HepG2 (cell line): Measurements from ENCODE around the gene TBXAS1. TPM values are rescaled to one million over a fixed set of nuclear protein-coding genes. Genes with fewer than 3 reads are reported as not detected.

Source experiments
- ATAC-seq: fragments of 200-7000 bp; cut with Tn5 transposase; 3 replicates; pipeline ENCODE4 v1.9.1; 2020; ENCODE audit warnings: mild to moderate bottlenecking, moderate library complexity
- BruUV-seq: library from RNA; stranded (reverse); fragments of 400-500 nt; replicated peaks from 2 replicates; lab custom pipeline; 2021; lab: Mats Ljungman, UMichigan
- CTCF ChIA-PET: fragments of 300-600 bp; formaldehyde crosslinking; extraction: SDS; loops from one replicate; lab custom pipeline; 2021; ENCODE audit warnings: low total read pairs, inconsistent platforms, low intra/inter-chr PET ratio; lab: Yijun Ruan, JAX
- POLR2A ChIA-PET: fragments of 350-600 bp; sonication (Branson Sonifier 250); formaldehyde crosslinking; loops from one replicate; lab custom pipeline; 2020; ENCODE audit warnings: antibody characterized with exemption, inconsistent platforms; lab: Yijun Ruan, JAX
- DNase-seq: peaks from one replicate; pipeline ENCODE4 v3.0.0-alpha.2; 2015; ENCODE audit warnings: low spot score
- FAIRE-seq: peaks from 3 replicates; lab custom pipeline; 2011; peaks lifted over from hg19 to GRCh38; lab: Jason Lieb, UNC
- H2AFZ ChIP-seq: one replicate; pipeline ENCODE4 v1.6.1; 2011; ENCODE audit warnings: low read length, inconsistent platforms
- H3K27ac ChIP-seq: fragments of 300-600 bp; 3 replicates; pipeline ENCODE4 v1.8.0; 2011; ENCODE audit warnings: mixed run types, mild to moderate bottlenecking, mixed read lengths, low read length, inconsistent platforms; ENCODE audit not compliant: insufficient read depth; ENCODE audit errors: extremely low read length
- H3K27me3 ChIP-seq, 2 experiments: fragments of 200-600 bp in 1 of 2; 2 replicates in 1 of 2; 3 replicates in 1 of 2; pipeline versions ENCODE4 v1.6.0 to v1.8.0; 2011; ENCODE audit warnings: low read length in 2 of 2, mild to moderate bottlenecking in 2 of 2, moderate library complexity in 2 of 2, inconsistent platforms in 1 of 2; ENCODE audit not compliant: insufficient read depth in 2 of 2, control insufficient read depth in 1 of 2
- H3K36me3 ChIP-seq, 2 experiments: fragments of 200-600 bp in 1 of 2; replicated peaks in 1 of 2; 2 replicates in 1 of 2; 3 replicates in 1 of 2; pipeline versions ENCODE4 v1.5.1 to v1.8.0; 2011; ENCODE audit warnings: low read length in 2 of 2, inconsistent platforms in 1 of 2; ENCODE audit not compliant: insufficient read depth in 2 of 2, control insufficient read depth in 1 of 2
- H3K4me1 ChIP-seq: 2 replicates; pipeline ENCODE4 v1.5.1; 2012; ENCODE audit warnings: low read length, inconsistent platforms; ENCODE audit not compliant: insufficient read depth
- H3K4me2 ChIP-seq: 2 replicates; pipeline ENCODE4 v1.6.0; 2011; ENCODE audit warnings: low read depth, low read length, inconsistent platforms
- H3K4me3 ChIP-seq, 3 experiments: fragments of 200-600 bp in 1 of 3; sonication (generic), shearing (Covaris generic) in 1 of 3; replicated peaks in 1 of 3; 2 replicates each; pipeline ENCODE4 v1.5.1; 2011 to 2016; ENCODE audit warnings: low read length in 3 of 3, inconsistent platforms in 2 of 3, low read depth in 2 of 3, mild to moderate bottlenecking in 2 of 3, control low read depth in 1 of 3, mixed read lengths in 1 of 3; ENCODE audit not compliant: insufficient read depth in 1 of 3
- H3K79me2 ChIP-seq: one replicate; pipeline ENCODE4 v1.6.1; 2011; ENCODE audit warnings: low read length, inconsistent platforms; ENCODE audit not compliant: insufficient read depth
- H3K9ac ChIP-seq: 2 replicates; pipeline ENCODE4 v1.6.0; 2011; ENCODE audit warnings: mild to moderate bottlenecking, low read depth, low read length, inconsistent platforms; ENCODE audit not compliant: insufficient read depth
- H3K9me3 ChIP-seq: 2 replicates; pipeline ENCODE4 v1.5.1; 2012; ENCODE audit warnings: mild to moderate bottlenecking, low read length
- H4K20me1 ChIP-seq: 2 replicates; pipeline ENCODE4 v1.6.0; 2011; ENCODE audit warnings: inconsistent platforms, mild to moderate bottlenecking, low read length, moderate library complexity; ENCODE audit not compliant: insufficient read depth
- NR2C2 ChIP-seq: sonication (generic); formaldehyde crosslinking; IDR thresholded peaks from 2 replicates; pipeline ENCODE4 v1.4.0; 2020; ENCODE audit warnings: missing genetic modification reagents, mild to moderate bottlenecking, moderate library complexity, borderline replicate concordance
- PTBP1 ChIP-seq: fragments of 200-400 bp; formaldehyde crosslinking; IDR thresholded peaks from 2 replicates; pipeline ENCODE4 v1.6.1; 2018; ENCODE audit warnings: low read length, low read depth; ENCODE audit not compliant: poor library complexity, severe bottlenecking
- RORA ChIP-seq: sonication (generic); formaldehyde crosslinking; IDR thresholded peaks from 2 replicates; pipeline ENCODE4 v1.5.0; 2020; ENCODE audit warnings: mild to moderate bottlenecking, missing genetic modification reagents, moderate library complexity
- XRCC5 ChIP-seq: fragments of 200-400 bp; formaldehyde crosslinking; optimal IDR thresholded peaks from 2 replicates; pipeline ENCODE3; 2017; ENCODE audit warnings: mild to moderate bottlenecking, low read length
- ZKSCAN1 ChIP-seq: fragments of 150-350 bp; IDR thresholded peaks from 2 replicates; pipeline ENCODE4 v1.6.1; 2014; ENCODE audit warnings: low read length
- ZNF142 ChIP-seq: sonication (generic); formaldehyde crosslinking; IDR thresholded peaks from 2 replicates; pipeline ENCODE4 v1.4.0; 2020; ENCODE audit warnings: missing genetic modification reagents
- ZNF501 ChIP-seq: sonication (generic); formaldehyde crosslinking; IDR thresholded peaks from 2 replicates; pipeline ENCODE4 v1.5.1; 2020; ENCODE audit warnings: mild to moderate bottlenecking, moderate library complexity, missing genetic modification reagents
- ZNF629 ChIP-seq: sonication (generic); formaldehyde crosslinking; conservative IDR thresholded peaks from 2 replicates; pipeline ENCODE4 v1.5.0; 2020; ENCODE audit warnings: missing genetic modification reagents
- WGBS: methylation state at CpG from one replicate; pipeline ENCODE4 v1.1.6; 2017; ENCODE audit warnings: low lambda C conversion rate; 5-methylcytosine and 5-hydroxymethylcytosine counted together
- in situ Hi-C: cut with HindIII; loops from 2 replicates; pipeline ENCODE4 v1.10.0; 2017; ENCODE audit warnings: low pct_unique_long_range_greater_than_20kb; ENCODE audit not compliant: extremely low pct_ligation_motif_present
- intact Hi-C: fragments of 100-400 bp; cut with micrococcal nuclease; formaldehyde crosslinking; loops from one replicate; pipeline ENCODE4 v1.10.0; 2022; ENCODE audit not compliant: unreplicated experiment
- polyA plus RNA-seq, 8 experiments: library from polyadenylated mRNA; depleted of rRNA in 3 of 8; stranded (reverse) in 7 of 8; unstranded in 1 of 8; fragments of >200 nt; fragmentation: Illumina TruSeq in 4 of 8; extraction: Trizol in 4 of 8; gene quantifications; 2 replicates each; pipeline versions ENCODE4 v1.2.1 to v1.2.3, GENCODE V29; 2011 to 2016; ENCODE audit warnings: low read depth in 4 of 8, missing spikeins in 1 of 8, mixed read lengths in 1 of 8; ENCODE audit not compliant: insufficient read depth in 1 of 8
- total RNA-seq, 5 experiments: library from RNA; depleted of rRNA; stranded (reverse); fragments of >200 nt; fragmentation: Illumina TruSeq; extraction: Trizol; gene quantifications; 2 replicates each; pipeline ENCODE4 v1.2.3, GENCODE V29; 2016; ENCODE audit warnings: low read depth in 1 of 5
- TF ChIP-seq, protein P1 (sequence below): sonication (generic); formaldehyde crosslinking; IDR thresholded peaks from 2 replicates; pipeline ENCODE4 v1.5.0; 2020; ENCODE audit warnings: missing genetic modification reagents, mild to moderate bottlenecking, borderline replicate concordance

TBXAS1 gene
- total and polyA plus RNA-seq, 2 of the 13 experiments (the other 11 are each of a cell fraction or from before 2014, with no cell fraction given), result 4.0 to 4.9 TPM

DNA sequence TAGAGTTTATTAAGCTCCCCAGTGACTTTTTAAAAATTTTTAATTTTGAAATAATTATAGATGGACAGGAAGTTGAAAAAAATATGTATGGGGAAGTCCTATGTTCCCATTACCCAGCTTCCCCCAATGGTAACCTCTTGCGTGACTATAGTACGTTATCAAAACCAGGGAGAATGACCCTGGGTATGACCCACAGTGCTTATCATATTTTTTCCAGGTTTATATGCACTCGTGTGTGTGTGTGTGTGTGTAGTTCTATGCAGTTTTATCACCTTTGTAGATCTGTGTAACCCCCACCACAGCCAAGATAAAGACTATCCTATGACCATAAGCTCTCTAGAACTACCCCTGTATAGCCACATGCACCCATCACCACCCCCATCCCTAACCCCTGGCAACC lies 72.8 kb downstream of the TBXAS1 start:
- no peak for FAIRE-seq
- Histone ChIP-seq H3K4me2 (no peak overlapping the region), H4K20me1 (no peaks in the 10 kb centered on the region), H3K9me3 (peaks cover 10% of the 10 kb centered on the region), H3K4me3 (no peak overlapping the region), H3K27me3 (no peaks in the 10 kb centered on the region), H3K79me2 (no peaks in the 10 kb centered on the region), H3K27ac (no peak overlapping the region), H3K36me3 (no peaks in the 10 kb centered on the region), H3K4me1 (no peaks in the 10 kb centered on the region), H3K9ac (no peak overlapping the region), H2AFZ (no peak overlapping the region)
- TF ChIP-seq ZNF629 (CRISPR knock-in tag), result no peak
- ATAC-seq, result no peak
- no TSS peak for BruUV-seq
- in situ Hi-C loops, result no loop called here
- WGBS, result 50% methylated on average over 3 of the region's 3 CpGs
- ChIA-PET CTCF (no interaction called here), POLR2A (no interaction called here)
- DNase-seq, result no peak
- intact Hi-C loops, result no loop called here

GRCh38 chr7:139902436-139903102 lies 73.5 kb downstream of the TBXAS1 start:
- WGBS, result 46% methylated on average over 4 of the region's 4 CpGs
- intact Hi-C loops, result no loop called here
- Histone ChIP-seq H4K20me1 (no peaks in the 10 kb centered on the region), H3K9ac (no peak overlapping the region), H3K4me3 (no peak overlapping the region), H3K27me3 (no peaks in the 10 kb centered on the region), H3K79me2 (no peaks in the 10 kb centered on the region), H3K4me1 (no peaks in the 10 kb centered on the region), H3K9me3 (peaks cover 12% of the 10 kb centered on the region), H3K4me2 (no peak overlapping the region), H3K36me3 (no peaks in the 10 kb centered on the region), H2AFZ (no peak overlapping the region), H3K27ac (no peak overlapping the region)
- no peak for ATAC-seq
- no peak for DNase-seq
- FAIRE-seq, result no peak
- no TSS peak for BruUV-seq
- ChIA-PET POLR2A (no interaction called here), CTCF (no interaction called here)
- in situ Hi-C loops, result no loop called here
- TF ChIP-seq PTBP1, result no peak
- no peak for TF ChIP-seq NR2C2
- no peak for TF ChIP-seq XRCC5
- no peak for TF ChIP-seq ZKSCAN1
- TF ChIP-seq, protein P1, sequence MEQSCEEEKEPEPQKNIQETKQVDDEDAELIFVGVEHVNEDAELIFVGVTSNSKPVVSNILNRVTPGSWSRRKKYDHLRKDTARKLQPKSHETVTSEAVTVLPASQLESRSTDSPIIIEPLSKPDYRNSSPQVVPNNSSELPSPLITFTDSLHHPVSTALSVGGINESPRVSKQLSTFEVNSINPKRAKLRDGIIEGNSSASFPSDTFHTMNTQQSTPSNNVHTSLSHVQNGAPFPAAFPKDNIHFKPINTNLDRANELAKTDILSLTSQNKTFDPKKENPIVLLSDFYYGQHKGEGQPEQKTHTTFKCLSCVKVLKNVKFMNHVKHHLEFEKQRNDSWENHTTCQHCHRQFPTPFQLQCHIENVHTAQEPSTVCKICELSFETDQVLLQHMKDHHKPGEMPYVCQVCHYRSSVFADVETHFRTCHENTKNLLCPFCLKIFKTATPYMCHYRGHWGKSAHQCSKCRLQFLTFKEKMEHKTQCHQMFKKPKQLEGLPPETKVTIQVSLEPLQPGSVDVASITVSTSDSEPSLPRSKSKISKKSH (CRISPR knock-in tag), result no peak
- TF ChIP-seq ZNF501 (CRISPR knock-in tag), result no peak
- no peak for TF ChIP-seq ZNF142 (CRISPR knock-in tag)
- no peak for TF ChIP-seq RORA (CRISPR knock-in tag)
